ENCODE results near the gene THAP6.

DNA sequence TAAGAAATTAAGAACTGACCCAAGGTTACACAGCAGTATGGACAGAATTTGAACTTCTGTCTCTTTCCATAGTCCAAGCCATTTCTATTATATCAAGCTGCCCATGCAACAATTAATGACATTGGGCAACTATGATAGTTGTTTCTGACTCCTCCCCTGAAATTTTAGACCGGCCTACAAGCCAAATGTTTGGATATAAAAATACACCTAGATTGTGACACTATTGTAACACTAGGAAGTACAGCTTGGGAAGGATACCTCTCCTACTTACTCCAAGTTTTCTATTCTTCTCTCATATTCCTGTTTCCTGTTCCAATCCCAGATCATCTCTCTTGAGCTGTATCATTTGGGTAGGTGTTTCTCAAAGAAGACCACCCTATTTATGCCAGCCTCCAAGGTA, 43.5 kb upstream of the THAP6 start:
- TF ChIP-seq, protein P1, sequence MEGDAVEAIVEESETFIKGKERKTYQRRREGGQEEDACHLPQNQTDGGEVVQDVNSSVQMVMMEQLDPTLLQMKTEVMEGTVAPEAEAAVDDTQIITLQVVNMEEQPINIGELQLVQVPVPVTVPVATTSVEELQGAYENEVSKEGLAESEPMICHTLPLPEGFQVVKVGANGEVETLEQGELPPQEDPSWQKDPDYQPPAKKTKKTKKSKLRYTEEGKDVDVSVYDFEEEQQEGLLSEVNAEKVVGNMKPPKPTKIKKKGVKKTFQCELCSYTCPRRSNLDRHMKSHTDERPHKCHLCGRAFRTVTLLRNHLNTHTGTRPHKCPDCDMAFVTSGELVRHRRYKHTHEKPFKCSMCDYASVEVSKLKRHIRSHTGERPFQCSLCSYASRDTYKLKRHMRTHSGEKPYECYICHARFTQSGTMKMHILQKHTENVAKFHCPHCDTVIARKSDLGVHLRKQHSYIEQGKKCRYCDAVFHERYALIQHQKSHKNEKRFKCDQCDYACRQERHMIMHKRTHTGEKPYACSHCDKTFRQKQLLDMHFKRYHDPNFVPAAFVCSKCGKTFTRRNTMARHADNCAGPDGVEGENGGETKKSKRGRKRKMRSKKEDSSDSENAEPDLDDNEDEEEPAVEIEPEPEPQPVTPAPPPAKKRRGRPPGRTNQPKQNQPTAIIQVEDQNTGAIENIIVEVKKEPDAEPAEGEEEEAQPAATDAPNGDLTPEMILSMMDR (IDR thresholded peaks at IDR 0.05), result no peak
- no peak for TF ChIP-seq POLR2A (IDR thresholded peaks at IDR 0.05)
